ENCODE measurements around the gene ABTB2. TPM values are rescaled to one million over a fixed set of nuclear protein-coding genes. Genes with fewer than 3 reads are reported as not detected.

Gene ABTB2
- polyA plus RNA-seq, 1 donor (not counting 4 experiments of a cell fraction or from before 2014, with no cell fraction given): 1.0 TPM

DNA sequence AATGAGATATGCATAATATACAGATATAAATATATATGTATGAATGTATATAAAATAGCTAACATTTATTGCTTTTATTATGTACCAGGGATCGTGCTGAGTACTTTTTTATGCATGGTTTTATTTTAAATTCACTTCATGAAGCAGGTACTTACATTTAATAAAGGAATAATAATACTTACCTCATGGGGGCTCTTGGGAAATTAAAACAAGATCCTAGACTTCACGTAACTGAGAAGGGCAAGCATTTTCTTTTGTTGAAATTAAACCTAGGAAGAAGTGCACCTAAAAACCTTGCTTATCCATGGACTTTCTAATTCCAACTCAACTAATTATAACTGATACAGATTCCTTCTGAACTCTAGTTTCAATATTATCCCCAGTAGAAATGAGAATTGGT, 40.0 kb upstream of the ABTB2 start:
- no peaks in the 10 kb centered on the region for H3K9me1 ChIP-seq (ENCODE audit: control insufficient read depth, extremely low read depth, insufficient read depth, low read length)
- peaks cover 30% of the 10 kb centered on the region for H3K4me1 ChIP-seq (ENCODE audit: control insufficient read depth, extremely low read depth, insufficient read depth, low read length)
- no peak overlapping the region for H2AFZ ChIP-seq (ENCODE audit: control insufficient read depth, low read length)
- DNase-seq (ENCODE audit: low read depth, low spot score): no peak
- H3K9ac ChIP-seq (ENCODE audit: control insufficient read depth, extremely low read depth, insufficient read depth, low read length): no peak overlapping the region
- dilution Hi-C loops (cut with MboI; ENCODE audit: extremely low pct_ligation_motif_present, low sequenced_read_pairs): no loop called here
- H3K27me3 ChIP-seq (ENCODE audit: control insufficient read depth, extremely low read depth, insufficient read depth, low read length): no peaks in the 10 kb centered on the region
- H3K4me3 ChIP-seq (ENCODE audit: control insufficient read depth in 2 of 3, extremely low read depth in 1 of 3, insufficient read depth in 2 of 3, low read depth in 1 of 3, low read length in 3 of 3): no peak overlapping the region
- no peaks in the 10 kb centered on the region for H3K79me2 ChIP-seq (ENCODE audit: control insufficient read depth, insufficient read depth, low read length)
- no peaks in the 10 kb centered on the region for H3K9me3 ChIP-seq (ENCODE audit: control insufficient read depth, low read depth, low read length)
- TF ChIP-seq, protein P1, sequence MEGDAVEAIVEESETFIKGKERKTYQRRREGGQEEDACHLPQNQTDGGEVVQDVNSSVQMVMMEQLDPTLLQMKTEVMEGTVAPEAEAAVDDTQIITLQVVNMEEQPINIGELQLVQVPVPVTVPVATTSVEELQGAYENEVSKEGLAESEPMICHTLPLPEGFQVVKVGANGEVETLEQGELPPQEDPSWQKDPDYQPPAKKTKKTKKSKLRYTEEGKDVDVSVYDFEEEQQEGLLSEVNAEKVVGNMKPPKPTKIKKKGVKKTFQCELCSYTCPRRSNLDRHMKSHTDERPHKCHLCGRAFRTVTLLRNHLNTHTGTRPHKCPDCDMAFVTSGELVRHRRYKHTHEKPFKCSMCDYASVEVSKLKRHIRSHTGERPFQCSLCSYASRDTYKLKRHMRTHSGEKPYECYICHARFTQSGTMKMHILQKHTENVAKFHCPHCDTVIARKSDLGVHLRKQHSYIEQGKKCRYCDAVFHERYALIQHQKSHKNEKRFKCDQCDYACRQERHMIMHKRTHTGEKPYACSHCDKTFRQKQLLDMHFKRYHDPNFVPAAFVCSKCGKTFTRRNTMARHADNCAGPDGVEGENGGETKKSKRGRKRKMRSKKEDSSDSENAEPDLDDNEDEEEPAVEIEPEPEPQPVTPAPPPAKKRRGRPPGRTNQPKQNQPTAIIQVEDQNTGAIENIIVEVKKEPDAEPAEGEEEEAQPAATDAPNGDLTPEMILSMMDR (optimal IDR thresholded peaks at IDR 0.05 in 1 of 3, IDR thresholded peaks at IDR 0.05 in 1 of 3, conservative IDR thresholded peaks at IDR 0.05 in 1 of 3; ENCODE audit: extremely low read depth in 1 of 3, insufficient read depth in 2 of 3, low read length in 3 of 3): no peak
- TF ChIP-seq EZH2 (IDR thresholded peaks at IDR 0.05; ENCODE audit: low read length): no peak
- no peak overlapping the region for H3K27ac ChIP-seq (ENCODE audit: control insufficient read depth, insufficient read depth, low read length)
- H4K20me1 ChIP-seq (ENCODE audit: control insufficient read depth, extremely low read depth, insufficient read depth, low read length): no peaks in the 10 kb centered on the region
- no peaks in the 10 kb centered on the region for H3K36me3 ChIP-seq (ENCODE audit: control insufficient read depth in 2 of 2, extremely low read depth in 1 of 2, insufficient read depth in 2 of 2, low read length in 2 of 2)
- no peak for FAIRE-seq
- H3K4me2 ChIP-seq (ENCODE audit: control insufficient read depth, extremely low read depth, insufficient read depth, low read depth, low read length): no peak overlapping the region

DNA sequence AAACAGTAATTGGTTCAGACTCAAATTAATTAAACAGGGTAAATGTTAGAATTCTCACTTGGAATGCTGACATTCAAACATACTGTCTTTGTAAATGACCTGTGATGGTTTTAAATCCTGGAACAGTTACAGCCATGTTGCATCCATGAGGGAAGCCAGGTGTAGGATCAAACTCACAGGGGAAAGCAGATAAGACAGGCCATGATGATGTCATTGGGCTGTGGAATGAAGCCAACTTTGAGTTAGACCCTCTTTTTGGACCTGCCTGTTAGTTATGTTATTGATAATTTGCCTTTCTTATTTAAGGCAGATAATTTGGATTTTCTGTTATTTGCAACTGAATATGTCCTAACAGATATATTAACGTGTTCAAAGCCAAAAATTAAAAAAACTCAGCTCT, 39.3 kb upstream of the ABTB2 start:
- no peak for DNase-seq (ENCODE audit: low read depth, low spot score)
- H3K9ac ChIP-seq (ENCODE audit: control insufficient read depth, extremely low read depth, insufficient read depth, low read length): no peak overlapping the region
- H3K4me3 ChIP-seq (ENCODE audit: control insufficient read depth in 2 of 3, extremely low read depth in 1 of 3, insufficient read depth in 2 of 3, low read depth in 1 of 3, low read length in 3 of 3): no peak overlapping the region
- no peaks in the 10 kb centered on the region for H3K79me2 ChIP-seq (ENCODE audit: control insufficient read depth, insufficient read depth, low read length)
- no peaks in the 10 kb centered on the region for H3K9me1 ChIP-seq (ENCODE audit: control insufficient read depth, extremely low read depth, insufficient read depth, low read length)
- FAIRE-seq: peak; percentile 66
- H3K27ac ChIP-seq (ENCODE audit: control insufficient read depth, insufficient read depth, low read length): peak overlapping the region; percentile 45
- TF ChIP-seq, protein P1 (optimal IDR thresholded peaks at IDR 0.05 in 1 of 3, IDR thresholded peaks at IDR 0.05 in 1 of 3, conservative IDR thresholded peaks at IDR 0.05 in 1 of 3; ENCODE audit: extremely low read depth in 1 of 3, insufficient read depth in 2 of 3, low read length in 3 of 3): no peak
- TF ChIP-seq EZH2 (IDR thresholded peaks at IDR 0.05; ENCODE audit: low read length): no peak
- dilution Hi-C loops (cut with MboI; ENCODE audit: extremely low pct_ligation_motif_present, low sequenced_read_pairs): no loop called here
- no peaks in the 10 kb centered on the region for H3K9me3 ChIP-seq (ENCODE audit: control insufficient read depth, low read depth, low read length)
- no peaks in the 10 kb centered on the region for H3K36me3 ChIP-seq (ENCODE audit: control insufficient read depth in 2 of 2, extremely low read depth in 1 of 2, insufficient read depth in 2 of 2, low read length in 2 of 2)
- H2AFZ ChIP-seq (ENCODE audit: control insufficient read depth, low read length): peak overlapping the region; percentile 21
- peak overlapping the region; percentile 73 for H3K4me2 ChIP-seq (ENCODE audit: control insufficient read depth, extremely low read depth, insufficient read depth, low read depth, low read length)
- no peaks in the 10 kb centered on the region for H4K20me1 ChIP-seq (ENCODE audit: control insufficient read depth, extremely low read depth, insufficient read depth, low read length)
- H3K4me1 ChIP-seq (ENCODE audit: control insufficient read depth, extremely low read depth, insufficient read depth, low read length): peaks cover 30% of the 10 kb centered on the region
- H3K27me3 ChIP-seq (ENCODE audit: control insufficient read depth, extremely low read depth, insufficient read depth, low read length): no peaks in the 10 kb centered on the region

Measured in keratinocyte (primary cell).